Mammary epithelial cell (primary cell): ENCODE measurements around the gene TFDP1.

Experiments used
- EZH2 ChIP-seq: IDR thresholded peaks from 2 replicates; pipeline ENCODE4 v1.6.1; 2012; ENCODE audit warnings: low read length, inconsistent platforms, borderline replicate concordance
- TF ChIP-seq, protein P1 (sequence below), 2 donors: IDR thresholded peaks in 1 of 2; conservative IDR thresholded peaks in 1 of 2; 2 replicates each; pipeline ENCODE4 v1.5.1; 2011 to 2012; ENCODE audit warnings: inconsistent platforms in 2 of 2, low read length in 2 of 2, mild to moderate bottlenecking in 2 of 2, control low read depth in 1 of 2, low read depth in 1 of 2; ENCODE audit not compliant: insufficient read depth in 1 of 2; ENCODE audit errors: extremely low read depth in 1 of 2

DNA sequence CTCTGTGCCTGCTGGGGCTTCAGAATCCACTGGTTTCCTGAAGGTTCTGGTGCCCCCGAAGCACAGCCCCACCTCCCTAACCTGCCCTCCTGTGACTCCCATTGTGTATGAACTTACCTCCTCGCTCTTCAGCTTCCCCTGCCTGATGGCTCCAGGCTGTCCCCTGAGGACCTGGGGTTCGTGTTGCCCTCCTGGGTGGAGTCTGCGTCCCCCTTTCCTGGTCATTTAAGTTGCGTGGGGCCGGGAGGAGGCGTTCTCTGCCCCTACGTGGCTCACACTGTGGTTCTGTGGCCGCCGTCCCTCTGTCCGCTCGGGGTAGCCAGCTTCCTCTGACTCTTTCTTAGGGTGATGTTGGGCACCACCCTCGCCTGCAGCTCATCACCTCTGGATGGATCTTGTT lies 13.9 kb downstream of the TFDP1 start:
- TF ChIP-seq, protein P1, sequence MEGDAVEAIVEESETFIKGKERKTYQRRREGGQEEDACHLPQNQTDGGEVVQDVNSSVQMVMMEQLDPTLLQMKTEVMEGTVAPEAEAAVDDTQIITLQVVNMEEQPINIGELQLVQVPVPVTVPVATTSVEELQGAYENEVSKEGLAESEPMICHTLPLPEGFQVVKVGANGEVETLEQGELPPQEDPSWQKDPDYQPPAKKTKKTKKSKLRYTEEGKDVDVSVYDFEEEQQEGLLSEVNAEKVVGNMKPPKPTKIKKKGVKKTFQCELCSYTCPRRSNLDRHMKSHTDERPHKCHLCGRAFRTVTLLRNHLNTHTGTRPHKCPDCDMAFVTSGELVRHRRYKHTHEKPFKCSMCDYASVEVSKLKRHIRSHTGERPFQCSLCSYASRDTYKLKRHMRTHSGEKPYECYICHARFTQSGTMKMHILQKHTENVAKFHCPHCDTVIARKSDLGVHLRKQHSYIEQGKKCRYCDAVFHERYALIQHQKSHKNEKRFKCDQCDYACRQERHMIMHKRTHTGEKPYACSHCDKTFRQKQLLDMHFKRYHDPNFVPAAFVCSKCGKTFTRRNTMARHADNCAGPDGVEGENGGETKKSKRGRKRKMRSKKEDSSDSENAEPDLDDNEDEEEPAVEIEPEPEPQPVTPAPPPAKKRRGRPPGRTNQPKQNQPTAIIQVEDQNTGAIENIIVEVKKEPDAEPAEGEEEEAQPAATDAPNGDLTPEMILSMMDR (conservative IDR thresholded peaks at IDR 0.05 in 1 of 2, IDR thresholded peaks at IDR 0.05 in 1 of 2; ENCODE audit: extremely low read depth in 1 of 2, insufficient read depth in 1 of 2, low read depth in 1 of 2, low read length in 2 of 2) = no peak
- no peak for TF ChIP-seq EZH2
